NCI-H82 (cell line): ENCODE results near the gene PALLD.

ENCODE experiments used
- DNase-seq: peaks from one replicate; lab custom pipeline; 2025; lab: John Stamatoyannopoulos, UW

The PALLD gene

DNA sequence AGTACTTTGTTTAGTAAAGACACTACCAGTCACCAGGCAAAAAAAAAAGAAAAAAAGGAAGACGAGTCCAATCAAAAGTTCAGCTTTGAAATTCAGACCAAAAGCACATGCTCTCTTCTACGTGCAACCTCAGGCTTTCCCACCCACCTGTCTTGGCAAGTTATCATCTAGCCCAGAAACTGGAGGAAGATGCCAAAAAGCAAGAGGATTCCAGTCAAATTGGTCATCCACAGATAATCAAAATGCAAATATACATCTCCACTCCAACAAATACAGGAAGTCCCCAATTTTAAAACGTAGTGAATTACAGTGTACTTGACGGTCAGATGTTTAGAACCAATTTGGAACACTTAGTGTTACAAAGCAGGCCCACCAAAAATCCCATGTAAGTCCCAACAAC is 96.5 kb downstream of the PALLD start:
- no peak for DNase-seq

DNA sequence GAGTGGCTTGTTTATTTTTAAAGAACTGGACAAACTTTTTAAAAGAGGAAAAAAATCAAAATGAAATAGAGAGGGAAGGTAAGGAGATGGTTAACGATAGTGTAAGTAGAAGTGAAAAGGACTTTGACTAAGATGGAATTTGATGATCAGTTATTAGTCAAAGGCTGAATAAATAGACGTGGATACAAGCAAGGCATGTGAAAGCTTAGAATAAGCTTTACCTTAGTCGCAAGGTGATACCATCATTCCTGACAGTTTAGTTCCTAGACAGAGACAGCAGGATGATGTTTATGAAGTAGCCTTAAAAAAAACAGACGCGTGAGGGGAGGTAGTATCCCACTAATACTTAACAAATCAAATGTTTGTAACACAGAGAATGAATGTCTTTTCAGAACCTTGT is 97.3 kb downstream of the PALLD start:
- DNase-seq = no peak

DNA sequence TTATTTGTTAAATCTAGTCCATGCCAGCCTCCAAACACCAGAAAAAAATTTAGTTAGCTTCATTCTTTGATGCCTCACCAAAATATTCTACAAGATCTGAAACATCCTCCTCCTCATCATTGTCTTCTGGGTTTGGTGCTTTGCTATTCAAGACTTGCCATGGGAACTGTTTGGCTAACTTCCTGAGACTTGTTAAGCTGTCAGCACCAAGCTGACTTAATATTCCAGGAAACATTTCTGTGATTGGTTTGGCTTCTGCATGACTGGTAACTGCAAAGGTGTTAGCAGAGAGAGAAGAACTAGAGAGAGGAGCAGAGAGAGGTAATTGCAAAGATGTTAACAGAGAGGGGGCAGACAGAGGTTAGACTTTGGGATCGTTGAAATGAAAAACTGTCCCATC is 101.3 kb downstream of the PALLD start:
- no peak for DNase-seq

GRCh38 chr4:168600796-168601583 is 104.1 kb downstream of the PALLD start:
- DNase-seq = no peak

- DNase-seq = no peak
These were observed 105.0 kb downstream of the PALLD start for GRCh38 chr4:168601899-168602298.

- no peak for DNase-seq
These were observed 107.9 kb downstream of the PALLD start for GRCh38 chr4:168604496-168605373.

GRCh38 chr4:168605411-168605810 is 108.6 kb downstream of the PALLD start:
- no peak for DNase-seq

DNA sequence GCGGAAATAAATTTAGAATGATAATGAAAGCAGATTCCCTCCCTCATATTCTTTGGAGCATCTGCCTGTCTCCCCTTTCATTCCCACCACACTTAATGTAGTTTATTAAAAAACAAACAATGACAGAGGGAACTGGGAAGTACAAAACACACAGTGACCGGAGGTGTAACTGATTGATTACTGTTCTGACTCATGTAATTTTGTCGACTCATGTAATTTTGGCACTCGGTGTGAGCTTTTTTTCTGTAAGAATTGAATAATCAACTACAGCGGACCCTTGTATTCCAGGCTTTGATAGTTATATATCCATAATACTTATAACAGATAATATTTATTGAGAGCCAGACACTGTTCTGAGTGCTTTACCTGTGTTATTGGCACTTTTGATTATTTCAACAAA is 110.4 kb downstream of the PALLD start:
- no peak for DNase-seq

DNA sequence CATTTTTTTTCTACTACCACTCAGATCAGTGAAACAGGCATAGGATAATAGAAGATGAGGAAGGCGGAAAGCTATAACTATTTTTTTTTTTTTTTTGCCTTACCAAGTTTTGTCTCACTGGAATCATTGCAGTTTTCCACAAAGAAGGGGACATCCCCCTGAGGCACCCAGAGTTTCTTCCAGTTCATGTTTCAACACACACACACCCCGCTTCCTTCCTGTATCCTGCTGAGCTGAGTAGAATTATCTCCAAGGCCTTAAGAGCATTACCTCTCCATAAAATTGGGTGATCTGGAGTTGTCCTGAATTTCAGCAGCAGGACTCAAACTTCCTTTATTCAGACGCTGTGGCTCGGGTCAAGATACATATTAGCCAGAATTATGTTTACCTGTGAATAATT is 111.9 kb downstream of the PALLD start:
- no peak for DNase-seq

GRCh38 chr4:168609369-168609768 is 112.5 kb downstream of the PALLD start:
- no peak for DNase-seq

- peak; percentile 21 for DNase-seq
These were observed 114.2 kb downstream of the PALLD start for GRCh38 chr4:168610911-168611530.

- DNase-seq = no peak
These were observed 115.7 kb downstream of the PALLD start for GRCh38 chr4:168612450-168613135.

DNA sequence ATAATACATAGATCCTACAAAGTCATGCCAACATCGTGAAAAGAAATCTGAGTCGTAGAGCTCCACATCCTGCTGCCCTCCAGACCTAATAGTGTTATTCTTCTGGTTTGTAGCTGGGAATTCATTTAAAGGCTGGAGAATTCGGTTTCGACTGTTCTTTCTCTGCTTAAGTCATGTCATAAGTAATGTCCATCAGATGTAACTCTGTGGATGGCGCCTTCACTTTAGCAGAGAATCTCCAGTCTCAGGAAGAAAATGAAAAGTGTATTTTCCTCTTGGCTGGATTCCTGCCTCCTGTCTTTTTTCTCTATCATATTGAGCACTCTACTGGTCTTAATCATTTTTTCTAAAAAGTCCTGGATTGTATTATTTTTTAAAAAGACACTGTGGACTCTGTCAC is 117.0 kb downstream of the PALLD start:
- DNase-seq = no peak

DNA sequence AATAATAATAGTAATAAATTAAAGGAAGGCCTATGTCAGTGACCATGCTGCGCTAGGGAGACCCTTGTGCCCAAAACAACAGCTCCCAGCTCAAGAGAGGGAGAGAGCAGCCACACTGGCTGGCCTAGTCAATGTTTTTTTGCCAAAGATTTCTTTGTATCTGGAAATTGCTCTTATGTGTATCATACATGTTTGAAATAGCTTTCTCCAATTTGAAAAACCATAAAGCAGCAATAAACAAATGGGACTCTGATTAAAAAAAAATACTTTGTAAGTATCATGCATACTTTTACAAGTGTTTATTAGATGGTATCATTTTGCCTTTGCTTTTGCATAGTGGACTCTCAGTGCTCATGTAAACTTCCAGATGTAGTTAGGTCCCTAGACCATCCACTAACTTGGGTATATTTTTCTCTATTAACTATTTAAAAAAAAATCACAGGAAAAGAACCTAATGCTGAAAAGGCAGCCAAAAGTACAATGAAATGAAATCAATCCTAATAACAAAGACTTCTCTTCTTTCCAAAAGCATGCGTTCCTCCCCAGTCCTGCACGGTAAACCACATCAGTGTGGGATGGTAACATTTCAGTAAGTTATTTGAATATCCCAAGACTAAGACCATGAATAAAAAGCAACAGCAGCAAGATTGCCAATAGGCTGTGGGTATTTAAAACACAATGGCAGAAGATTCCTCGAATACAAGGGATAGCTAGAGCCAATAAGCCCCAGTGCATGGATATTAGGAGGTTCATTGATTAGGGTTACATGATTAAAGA is 117.6 kb downstream of the PALLD start:
- DNase-seq = no peak

DNA sequence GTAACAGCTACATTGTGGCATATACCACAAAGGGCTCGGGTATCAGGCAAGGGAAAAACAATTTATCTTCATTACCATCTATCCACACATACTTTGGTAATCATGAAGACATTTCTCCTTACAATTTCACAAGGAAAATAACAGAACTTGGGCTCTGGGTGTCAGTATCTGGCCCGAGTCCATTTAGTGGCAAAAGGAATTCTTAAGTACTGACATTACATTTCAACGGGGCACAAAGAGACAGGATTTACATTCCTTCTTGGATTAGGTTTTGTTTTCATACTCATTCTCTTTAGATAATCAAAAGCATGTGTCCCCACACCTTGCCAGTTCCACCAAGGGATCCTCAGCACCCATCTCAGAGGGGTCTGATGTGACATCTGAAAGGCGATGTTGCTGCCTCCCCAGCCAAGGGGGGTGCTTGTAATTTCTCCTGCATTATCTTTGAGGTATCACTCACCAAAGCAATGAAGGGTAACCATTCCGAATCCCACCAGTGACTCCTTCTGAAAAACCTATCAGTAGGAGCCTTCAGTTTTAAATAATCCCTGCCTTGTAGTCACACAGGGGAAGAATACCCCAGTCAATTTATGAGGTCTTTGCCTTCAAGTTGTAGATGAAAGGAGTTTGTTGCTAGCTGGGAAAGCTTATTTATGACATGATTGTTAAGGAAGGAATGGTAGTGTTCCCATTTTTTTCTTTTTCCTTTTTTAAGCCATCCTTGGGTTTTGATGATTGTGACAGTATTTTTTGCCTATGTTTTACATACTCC is 118.6 kb downstream of the PALLD start:
- no peak for DNase-seq

GRCh38 chr4:168618577-168619265 is 121.9 kb downstream of the PALLD start:
- DNase-seq = no peak

DNA sequence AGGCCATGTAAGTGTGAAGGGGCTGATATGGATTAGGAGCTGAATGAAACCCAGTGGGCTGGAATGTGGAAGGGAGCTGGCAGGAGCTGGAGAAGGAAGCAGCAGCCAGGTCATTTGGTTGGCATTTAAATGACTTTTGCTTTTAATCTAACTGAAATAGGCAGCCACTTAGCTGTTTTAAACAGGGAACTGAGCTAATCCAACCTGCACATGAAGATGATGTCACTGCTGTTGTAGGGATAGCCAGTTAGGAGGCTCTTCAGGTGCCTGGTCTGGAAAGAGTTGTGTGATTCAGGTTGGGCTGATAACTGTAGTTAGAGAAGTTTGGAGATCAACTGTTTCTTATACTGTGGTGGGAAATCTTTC is 122.4 kb downstream of the PALLD start:
- DNase-seq = no peak

- no peak for DNase-seq
These were observed 125.1 kb downstream of the PALLD start for GRCh38 chr4:168621806-168622589.

- no peak for DNase-seq
These were observed 125.7 kb downstream of the PALLD start for GRCh38 chr4:168622600-168622999.
